GM12892 (cell line): Measurements from ENCODE around the gene CAMTA1.
"Not testable (repeated sequence)": the region's sequence is repeated elsewhere in the genome, so short reads cannot be mapped to it uniquely, and the experiment has no call there.

Experiments
- POLR2A ChIP-seq: IDR thresholded peaks from 2 replicates; pipeline ENCODE4 v1.6.1; 2011; ENCODE audit warnings: low read depth, low read length, control low read depth
- POLR2AphosphoS5 ChIP-seq: IDR thresholded peaks from 2 replicates; pipeline ENCODE4 v1.6.1; 2011; ENCODE audit warnings: low read depth, low read length, control low read depth
- TAF1 ChIP-seq: IDR thresholded peaks from 2 replicates; pipeline ENCODE4 v1.6.1; 2011; ENCODE audit warnings: low read depth, mild to moderate bottlenecking, control low read depth, low read length, borderline replicate concordance

DNA sequence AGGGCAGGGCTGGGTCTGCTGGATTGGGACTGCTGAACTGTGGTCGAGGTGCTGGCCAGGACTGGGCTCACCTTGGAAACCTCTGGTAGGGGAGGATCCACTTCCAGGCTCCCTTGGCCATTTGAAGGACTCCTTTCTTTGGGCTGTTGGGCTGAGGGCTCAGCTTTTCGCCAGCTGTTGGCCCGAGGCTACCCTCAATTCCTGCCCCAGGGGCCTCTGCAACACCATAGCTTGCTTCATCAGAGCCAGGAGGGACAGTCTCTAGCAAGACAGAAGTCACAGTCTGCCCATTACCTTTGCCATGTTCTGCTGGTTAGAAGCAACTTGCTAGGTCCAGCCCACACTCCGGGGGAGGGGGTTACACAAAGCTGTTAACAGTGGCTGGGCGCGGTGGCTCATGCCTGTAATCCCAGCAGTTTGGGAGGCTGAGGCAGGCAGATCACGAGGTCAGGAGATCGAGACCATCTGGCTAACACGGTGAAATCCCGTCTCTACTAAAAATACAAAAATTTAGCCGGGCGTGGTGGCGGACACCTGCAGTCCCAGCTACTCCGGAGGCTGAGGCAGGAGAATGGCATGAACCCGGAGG is 25.0 kb downstream of the CAMTA1 start:
- TF ChIP-seq POLR2AphosphoS5, POLR2A, TAF1: not testable (repeated sequence)
